CD4-positive, alpha-beta T cell (primary cell): ENCODE results near the gene REN. TPM values are rescaled to one million over a fixed set of nuclear protein-coding genes. Genes with fewer than 3 reads are reported as not detected.
A peak's percentile ranks its signal among the peaks of the same experiment; 100 is the strongest.

Source experiments
- ATAC-seq: fragments of 200-7000 bp; cut with Tn5 transposase; one replicate; pipeline ENCODE4 v1.10.0; 2022; ENCODE audit warnings: mild to moderate bottlenecking; ENCODE audit not compliant: poor library complexity
- CTCF ChIA-PET: fragments of 350-600 bp; sonication (Branson Sonifier 250); formaldehyde crosslinking; loops from one replicate; lab custom pipeline; 2021; ENCODE audit warnings: antibody characterized with exemption, inconsistent platforms; lab: Charles Lee
- POLR2A ChIA-PET: fragments of 350-600 bp; sonication (Branson Sonifier 250); formaldehyde crosslinking; loops from one replicate; lab custom pipeline; 2021; ENCODE audit warnings: antibody characterized with exemption, inconsistent platforms; lab: Charles Lee
- DNase-seq, 14 experiments: peaks; one replicate each; pipeline ENCODE4 v3.0.0-alpha.2; 2013 to 2020; ENCODE audit warnings: mixed read lengths in 2 of 14
- H3K27ac ChIP-seq, 2 donors: one replicate each; pipeline versions ENCODE4 v1.5.1 to v1.7.0; 2013; ENCODE audit warnings: low read length in 2 of 2, low read depth in 1 of 2, mild to moderate bottlenecking in 1 of 2
- H3K27me3 ChIP-seq, 2 experiments: 1 replicate in 1 of 2; 2 replicates in 1 of 2; pipeline versions ENCODE4 v1.6.1 to v1.7.0; 2013; ENCODE audit warnings: low read length in 2 of 2, control low read depth in 1 of 2, mild to moderate bottlenecking in 1 of 2, moderate library complexity in 1 of 2; ENCODE audit not compliant: insufficient read depth in 2 of 2, control insufficient read depth in 1 of 2
- H3K36me3 ChIP-seq: one replicate; pipeline ENCODE4 v1.6.1; 2013; ENCODE audit warnings: low read length, control low read depth; ENCODE audit not compliant: insufficient read depth
- H3K4me1 ChIP-seq: one replicate; pipeline ENCODE4 v1.6.1; 2013; ENCODE audit warnings: low read length, control low read depth; ENCODE audit not compliant: insufficient read depth
- H3K4me3 ChIP-seq: one replicate; pipeline ENCODE4 v1.5.1; 2013; ENCODE audit warnings: mild to moderate bottlenecking, low read length, moderate library complexity
- H3K9me3 ChIP-seq, 2 experiments: 1 replicate in 1 of 2; 2 replicates in 1 of 2; pipeline versions ENCODE4 v1.6.1 to v1.7.0; 2013; ENCODE audit warnings: low read length in 2 of 2, mild to moderate bottlenecking in 2 of 2, control low read depth in 1 of 2, moderate library complexity in 1 of 2; ENCODE audit not compliant: control insufficient read depth in 1 of 2, insufficient read depth in 1 of 2
- H3K27ac Mint-ChIP-seq: one replicate; pipeline ENCODE4 v1.8.0; 2020; ENCODE audit warnings: mixed read lengths
- H3K27me3 Mint-ChIP-seq: one replicate; pipeline ENCODE4 v1.8.0; 2021; ENCODE audit warnings: mixed read lengths
- H3K36me3 Mint-ChIP-seq: one replicate; pipeline ENCODE4 v1.8.0; 2021; ENCODE audit warnings: low read depth, mixed read lengths
- H3K4me1 Mint-ChIP-seq: one replicate; pipeline ENCODE4 v1.8.0; 2021; ENCODE audit warnings: low read depth, mixed read lengths
- H3K4me3 Mint-ChIP-seq: one replicate; pipeline ENCODE4 v1.8.0; 2020; ENCODE audit warnings: mild to moderate bottlenecking, mixed read lengths
- H3K9me3 Mint-ChIP-seq: one replicate; pipeline ENCODE4 v1.8.0; 2020; ENCODE audit warnings: mixed read lengths
- intact Hi-C, 2 experiments: fragments of 100-400 bp; cut with DNase I in 1 of 2; cut with micrococcal nuclease in 1 of 2; formaldehyde crosslinking; loops; one replicate each; pipeline versions ENCODE4 v1.15.1 to v1.9.0; 2023 to 2025; cut with DNase I, micrococcal nuclease
- polyA plus RNA-seq, 2 donors: library from polyadenylated mRNA; unstranded; fragments of 120-200 nt; gene quantifications; one replicate each; pipeline ENCODE4 v1.2.1, GENCODE V29; 2013
- total RNA-seq, 174 experiments: library from RNA in 2 of 174; stranded (reverse) in 2 of 174; gene quantifications; one replicate each; pipeline ENCODE4 v1.2.3 and lab custom pipeline; 2021 to 2026
- TF ChIP-seq, protein P1 (sequence below): fragments of 200-600 bp; IDR thresholded peaks from one replicate; pipeline ENCODE4 v1.8.0; 2022; ENCODE audit warnings: antibody characterized with exemption, mild to moderate bottlenecking

REN gene
- not detected for total RNA-seq
- polyA plus RNA-seq (2013, experiment 1 of 2) = not detected
- polyA plus RNA-seq (2013, experiment 2 of 2) = not detected
- total RNA-seq (lab: John Stamatoyannopoulos, UW) = 0 to 0.46 (median 0) reads per million in 172 experiments

DNA sequence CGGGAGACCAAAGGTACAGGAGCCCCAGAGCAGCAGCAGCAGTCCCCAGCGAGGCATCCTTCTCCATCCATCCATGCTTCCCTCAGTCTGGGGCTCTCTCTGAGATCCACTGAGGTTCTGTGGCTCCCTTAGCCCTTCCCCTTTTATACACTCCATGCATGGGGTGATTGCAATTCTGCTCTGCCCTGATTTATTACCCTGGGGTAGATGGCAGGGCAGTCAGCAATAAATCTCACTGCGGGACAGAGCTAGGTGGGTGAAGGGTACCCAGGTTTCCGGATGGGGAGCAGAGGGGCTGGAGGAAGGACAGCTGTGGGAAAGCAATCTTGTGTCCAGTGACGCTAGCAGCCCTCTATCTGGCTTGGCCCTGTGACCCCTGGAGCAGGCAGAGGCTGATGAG lies at the start of gene REN:
TSS of gene REN (minus strand) at position 119 of the 400 bp plus-strand sequence. CDS start at position 75, 44 bp downstream.
- ATAC-seq (no peak), DNase-seq (no peak)
- Histone ChIP-seq H3K36me3 (no peaks in the 10 kb centered on the region), H3K27ac (no peak within 1 kb of the TSS), H3K4me1 (no peaks in the 10 kb centered on the region), H3K4me3 (no peak within 1 kb of the TSS), H3K9me3 (peaks cover 27 to 30% of the 10 kb centered on the region in 2 experiments), H3K27me3 (no peaks in the 10 kb centered on the region)
- Mint-ChIP-seq H3K4me1 (no peaks in the 10 kb centered on the region), H3K27me3 (peaks cover 6% of the 10 kb centered on the region), H3K36me3 (peaks cover 12% of the 10 kb centered on the region), H3K4me3 (no peak within 1 kb of the TSS), H3K27ac (no peak within 1 kb of the TSS), H3K9me3 (peaks cover 18% of the 10 kb centered on the region)
- intact Hi-C loops = no loop called here
- ChIA-PET CTCF (no interaction called here), POLR2A (no interaction called here)
- TF ChIP-seq, protein P1, sequence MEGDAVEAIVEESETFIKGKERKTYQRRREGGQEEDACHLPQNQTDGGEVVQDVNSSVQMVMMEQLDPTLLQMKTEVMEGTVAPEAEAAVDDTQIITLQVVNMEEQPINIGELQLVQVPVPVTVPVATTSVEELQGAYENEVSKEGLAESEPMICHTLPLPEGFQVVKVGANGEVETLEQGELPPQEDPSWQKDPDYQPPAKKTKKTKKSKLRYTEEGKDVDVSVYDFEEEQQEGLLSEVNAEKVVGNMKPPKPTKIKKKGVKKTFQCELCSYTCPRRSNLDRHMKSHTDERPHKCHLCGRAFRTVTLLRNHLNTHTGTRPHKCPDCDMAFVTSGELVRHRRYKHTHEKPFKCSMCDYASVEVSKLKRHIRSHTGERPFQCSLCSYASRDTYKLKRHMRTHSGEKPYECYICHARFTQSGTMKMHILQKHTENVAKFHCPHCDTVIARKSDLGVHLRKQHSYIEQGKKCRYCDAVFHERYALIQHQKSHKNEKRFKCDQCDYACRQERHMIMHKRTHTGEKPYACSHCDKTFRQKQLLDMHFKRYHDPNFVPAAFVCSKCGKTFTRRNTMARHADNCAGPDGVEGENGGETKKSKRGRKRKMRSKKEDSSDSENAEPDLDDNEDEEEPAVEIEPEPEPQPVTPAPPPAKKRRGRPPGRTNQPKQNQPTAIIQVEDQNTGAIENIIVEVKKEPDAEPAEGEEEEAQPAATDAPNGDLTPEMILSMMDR = no peak

DNA sequence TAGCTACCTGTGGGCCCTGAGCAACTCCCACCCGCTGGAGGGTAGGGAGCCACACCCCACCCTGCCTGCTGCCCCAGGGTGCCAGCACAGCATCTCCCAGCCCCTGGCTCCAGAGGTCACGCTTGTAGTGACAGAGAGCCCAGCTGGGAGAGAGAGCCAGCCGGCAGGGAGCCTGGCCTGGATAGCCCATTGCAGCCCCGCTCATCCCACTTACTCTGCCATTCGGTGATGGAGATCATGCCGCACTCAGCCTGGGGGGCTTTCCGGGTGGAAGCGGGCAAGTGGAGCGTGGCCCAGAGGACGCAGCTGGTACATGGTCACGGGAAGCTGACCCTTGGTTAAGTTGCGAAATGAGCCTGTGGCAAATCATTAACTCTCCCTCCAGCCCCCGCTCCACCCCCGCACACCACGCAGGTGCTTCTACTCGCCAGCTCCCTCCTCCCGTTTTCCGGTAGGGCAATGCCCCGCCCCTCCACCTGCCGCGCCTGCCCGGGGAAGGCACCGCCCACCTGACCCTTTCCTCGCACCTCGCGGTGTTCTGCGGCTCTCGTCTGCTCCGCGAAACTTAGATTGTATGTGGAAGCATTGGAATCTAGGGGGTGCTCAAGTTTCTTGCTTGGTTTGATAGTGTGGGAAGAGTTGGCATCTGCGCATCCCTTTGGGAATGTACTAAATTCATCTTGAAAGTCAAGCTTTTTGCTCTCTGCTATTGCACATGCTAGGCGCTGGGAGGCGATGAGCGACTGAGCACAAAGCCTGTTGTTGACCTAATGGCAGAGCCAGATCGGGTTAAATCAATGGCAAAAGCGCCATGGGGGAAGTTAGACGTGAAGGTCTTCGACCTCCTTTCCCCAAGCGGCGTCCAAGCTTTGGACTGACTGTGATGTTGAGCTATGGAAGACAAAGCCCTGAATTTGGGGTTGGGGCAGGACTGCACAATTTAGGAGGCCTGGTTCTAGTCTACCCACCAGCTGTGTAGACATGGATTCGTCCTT lies 47.8 kb upstream of the REN start, which contains the start of gene GOLT1A:
TSS of gene GOLT1A (minus strand) at position 321 of the 995 bp plus-strand sequence. CDS start at position 239, 82 bp downstream.
- H3K27ac Mint-ChIP-seq = no peak within 1 kb of the TSS
- peaks cover 3 to 9% of the 10 kb centered on the region in 2 experiments for H3K27me3 ChIP-seq
- peak within 1 kb of the TSS; percentile 46 for H3K4me3 ChIP-seq
- H3K27ac ChIP-seq = no peak within 1 kb of the TSS
- intact Hi-C loops = no loop called here
- peak within 1 kb of the TSS; percentile 52 for H3K4me3 Mint-ChIP-seq
- H3K4me1 Mint-ChIP-seq = peaks cover 8% of the 10 kb centered on the region
- no peaks in the 10 kb centered on the region for H3K27me3 Mint-ChIP-seq
- CTCF ChIA-PET = interaction anchor here (0.6 kb wide), 1 partner anchor 168 kb away, joined by 3 read pairs; no protein-coding TSS in a partner anchor
- no peaks in the 10 kb centered on the region for H3K9me3 Mint-ChIP-seq
- peaks cover 0 to 10% of the 10 kb centered on the region in 2 experiments for H3K9me3 ChIP-seq
- ATAC-seq (peak; percentile 96), DNase-seq (peak; percentile 9 to 66 (median 41))
- H3K36me3 Mint-ChIP-seq = no peaks in the 10 kb centered on the region
- POLR2A ChIA-PET = interaction anchor here (0.6 kb wide), 1 partner anchor 527 kb away, joined by 3 read pairs; no protein-coding TSS in a partner anchor
- H3K36me3 ChIP-seq = no peaks in the 10 kb centered on the region
- TF ChIP-seq, protein P1 = no peak
- H3K4me1 ChIP-seq = peaks cover 11% of the 10 kb centered on the region

DNA sequence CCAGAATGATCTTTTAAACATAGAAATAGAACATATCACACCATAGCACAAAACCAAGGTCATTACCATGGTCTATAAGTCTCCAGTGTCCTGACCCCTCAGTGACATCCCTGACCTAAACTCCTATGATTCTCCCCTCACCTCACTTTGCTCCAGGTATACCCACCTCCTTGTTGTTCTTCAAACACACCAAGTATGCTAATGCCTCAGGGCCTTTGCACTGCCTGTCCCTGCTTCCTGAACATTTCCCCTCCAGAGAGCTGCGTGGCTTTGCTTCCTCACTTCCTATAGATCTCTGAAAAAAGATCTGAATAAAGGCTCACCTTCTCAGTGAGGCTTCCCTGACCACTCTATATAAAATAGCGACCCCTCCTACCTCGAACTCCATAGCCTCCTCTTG lies 46.6 kb upstream of the REN start:
- no peaks in the 10 kb centered on the region for H3K36me3 Mint-ChIP-seq
- Histone ChIP-seq H3K36me3 (no peaks in the 10 kb centered on the region), H3K27me3 (peaks cover 3 to 9% of the 10 kb centered on the region in 2 experiments), H3K4me1 (peaks cover 8% of the 10 kb centered on the region), H3K4me3 (no peak overlapping the region), H3K27ac (no peak overlapping the region), H3K9me3 (peaks cover 0 to 10% of the 10 kb centered on the region in 2 experiments)
- intact Hi-C loops = no loop called here
- H3K9me3 Mint-ChIP-seq = no peaks in the 10 kb centered on the region
- peaks cover 8% of the 10 kb centered on the region for H3K4me1 Mint-ChIP-seq
- ChIA-PET POLR2A (no interaction called here), CTCF (no interaction called here)
- peaks cover 9% of the 10 kb centered on the region for H3K27me3 Mint-ChIP-seq
- DNase-seq (no peak), ATAC-seq (no peak)
- no peak overlapping the region for H3K27ac Mint-ChIP-seq
- H3K4me3 Mint-ChIP-seq = no peak overlapping the region
- TF ChIP-seq, protein P1 = no peak
